WTC11 (cell line): Measurements from ENCODE around the gene DNASE2B. TPM values are rescaled to one million over a fixed set of nuclear protein-coding genes. Genes with fewer than 3 reads are reported as not detected.

Experiments used
- ATAC-seq: fragments of 200-7000 bp; cut with Tn5 transposase; 2 replicates; pipeline ENCODE4 v1.10.0; 2021; ENCODE audit warnings: mild to moderate bottlenecking, moderate library complexity
- CTCF ChIA-PET: fragments of 300-600 bp; sonication (Branson Sonifier 250); formaldehyde crosslinking; loops from one replicate; lab custom pipeline; 2021; ENCODE audit warnings: antibody characterized with exemption; lab: Charles Lee
- POLR2A ChIA-PET: fragments of 350-600 bp; sonication (Branson Sonifier 250); formaldehyde crosslinking; loops from one replicate; lab custom pipeline; 2021; ENCODE audit warnings: antibody characterized with exemption; lab: Charles Lee
- DNase-seq: peaks from one replicate; pipeline ENCODE4 v3.0.0; 2021; ENCODE audit warnings: low spot score
- H3K27ac Mint-ChIP-seq: 2 replicates; pipeline ENCODE4 v1.8.0; 2021; ENCODE audit warnings: mixed read lengths
- H3K27me3 Mint-ChIP-seq: 2 replicates; pipeline ENCODE4 v1.8.0; 2021; ENCODE audit warnings: low read depth, mild to moderate bottlenecking, moderate library complexity, mixed read lengths
- H3K36me3 Mint-ChIP-seq: 2 replicates; pipeline ENCODE4 v1.8.0; 2021; ENCODE audit warnings: mixed read lengths
- H3K4me1 Mint-ChIP-seq: 2 replicates; pipeline ENCODE4 v1.8.0; 2022; ENCODE audit warnings: mixed read lengths
- H3K4me3 Mint-ChIP-seq: 2 replicates; pipeline ENCODE4 v1.8.0; 2021; ENCODE audit warnings: mild to moderate bottlenecking, moderate library complexity, mixed read lengths
- H3K9me3 Mint-ChIP-seq: 2 replicates; pipeline ENCODE4 v1.8.0; 2021; ENCODE audit warnings: mixed read lengths
- ATF3 ChIP-seq: sonication (generic); formaldehyde crosslinking; conservative IDR thresholded peaks from 2 replicates; pipeline ENCODE4 v1.8.1; 2022; ENCODE audit warnings: mild to moderate bottlenecking, missing genetic modification reagents
- MXD4 ChIP-seq: fragments of 250-450 bp; sonication (Bioruptor Pico); IDR thresholded peaks from 2 replicates; pipeline ENCODE4 v1.8.0; 2021; ENCODE audit warnings: mild to moderate bottlenecking, moderate library complexity, borderline replicate concordance
- MYBL2 ChIP-seq: sonication (generic); formaldehyde crosslinking; IDR thresholded peaks from 2 replicates; pipeline ENCODE4 v1.8.1; 2023; ENCODE audit warnings: mild to moderate bottlenecking, moderate library complexity, missing genetic modification reagents
- PRDM15 ChIP-seq: sonication (generic); formaldehyde crosslinking; IDR thresholded peaks from 2 replicates; pipeline ENCODE4 v1.8.0; 2022; ENCODE audit warnings: missing genetic modification reagents
- SMAD3 ChIP-seq: sonication (generic); formaldehyde crosslinking; IDR thresholded peaks from 2 replicates; pipeline ENCODE4 v1.8.0; 2022; ENCODE audit warnings: missing genetic modification reagents, mild to moderate bottlenecking, borderline replicate concordance
- SOX15 ChIP-seq: fragments of 250-450 bp; sonication (Bioruptor Pico); IDR thresholded peaks from 2 replicates; pipeline ENCODE4 v1.9.0; 2021; ENCODE audit warnings: mild to moderate bottlenecking
- TP53 ChIP-seq: sonication (generic); formaldehyde crosslinking; IDR thresholded peaks from 2 replicates; pipeline ENCODE4 v1.8.1; 2023; ENCODE audit warnings: mild to moderate bottlenecking, missing genetic modification reagents
- ZNF138 ChIP-seq: sonication (generic); formaldehyde crosslinking; conservative IDR thresholded peaks from 2 replicates; pipeline ENCODE4 v1.8.1; 2022; ENCODE audit warnings: mild to moderate bottlenecking, moderate library complexity, missing genetic modification reagents
- ZNF219 ChIP-seq: sonication (generic); formaldehyde crosslinking; IDR thresholded peaks from 2 replicates; pipeline ENCODE4 v1.8.0; 2023; ENCODE audit warnings: missing genetic modification reagents, mild to moderate bottlenecking, borderline replicate concordance
- ZNF263 ChIP-seq: sonication (generic); formaldehyde crosslinking; IDR thresholded peaks from 2 replicates; pipeline ENCODE4 v1.8.1; 2022; ENCODE audit warnings: low read depth, mild to moderate bottlenecking, moderate library complexity, missing genetic modification reagents
- ZNF317 ChIP-seq: sonication (generic); formaldehyde crosslinking; IDR thresholded peaks from 2 replicates; pipeline ENCODE4 v1.8.1; 2023; ENCODE audit warnings: low read depth, mild to moderate bottlenecking, moderate library complexity, missing genetic modification reagents, borderline replicate concordance
- total RNA-seq: library from RNA; stranded (reverse); gene quantifications from 3 replicates; pipeline ENCODE4 v1.2.3, GENCODE V29; 2021
- TF ChIP-seq, protein P1 (sequence below): fragments of 250-450 bp; sonication (Bioruptor Pico); IDR thresholded peaks from 2 replicates; pipeline ENCODE4 v1.9.0; 2021; ENCODE audit warnings: moderate library complexity, mild to moderate bottlenecking, inconsistent platforms, borderline replicate concordance
- TF ChIP-seq, protein P2 (sequence below): sonication (generic); formaldehyde crosslinking; IDR thresholded peaks from 2 replicates; pipeline ENCODE4 v1.8.1; 2023; ENCODE audit warnings: mild to moderate bottlenecking, missing genetic modification reagents
- TF ChIP-seq, protein P3 (sequence below): sonication (generic); formaldehyde crosslinking; IDR thresholded peaks from 2 replicates; pipeline ENCODE4 v1.8.0; 2023; ENCODE audit warnings: mild to moderate bottlenecking, missing genetic modification reagents
- TF ChIP-seq, protein P4 (sequence below): sonication (generic); formaldehyde crosslinking; IDR thresholded peaks from 2 replicates; pipeline ENCODE4 v1.8.1; 2023; ENCODE audit warnings: mild to moderate bottlenecking, moderate library complexity, missing genetic modification reagents
- TF ChIP-seq, protein P5 (sequence below): fragments of 200-600 bp; IDR thresholded peaks from 2 replicates; pipeline ENCODE4 v1.8.0; 2022; ENCODE audit warnings: antibody characterized with exemption

The DNASE2B gene
- total RNA-seq, 1 experiment from 2014 or later = 0.15 TPM

DNA sequence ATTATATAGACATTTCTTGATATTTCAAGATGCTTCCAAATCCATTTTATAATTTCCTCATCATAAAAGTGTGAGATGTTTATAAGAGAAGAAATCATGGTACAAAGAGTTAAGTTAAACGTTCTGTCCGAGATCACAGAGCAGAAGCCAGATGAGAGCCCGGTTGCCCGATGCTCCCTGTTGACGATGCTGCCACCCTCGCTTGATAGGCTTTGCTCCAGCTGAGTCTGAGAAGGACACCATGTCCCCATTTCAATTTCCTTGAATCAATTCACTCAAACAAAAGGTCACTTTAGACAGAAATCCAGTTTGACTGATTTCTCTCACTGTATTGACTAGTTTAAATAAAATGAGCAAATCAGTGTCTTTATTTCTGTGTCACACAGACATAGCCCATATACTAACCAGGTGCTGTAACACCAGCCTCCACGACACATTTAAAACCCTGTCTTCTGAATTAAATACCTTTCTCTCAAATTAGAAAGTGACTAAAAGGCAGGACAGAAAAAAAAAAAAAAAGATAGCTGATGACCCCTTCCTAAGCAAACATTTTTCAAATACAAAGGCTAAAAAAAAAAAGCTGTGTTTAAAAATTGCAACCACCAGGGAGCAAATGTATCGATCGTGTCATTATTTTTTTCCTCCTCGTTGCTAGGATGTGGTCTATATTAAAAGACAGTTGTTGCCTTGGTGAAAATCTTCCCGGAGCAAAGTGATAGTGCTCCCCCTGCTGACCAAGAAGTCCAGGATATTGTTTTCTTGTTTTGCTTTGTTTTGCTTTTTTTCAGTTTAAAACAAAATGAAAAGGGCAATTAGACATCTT is 35.2 kb downstream of the DNASE2B start:
- no peaks in the 10 kb centered on the region for H3K36me3 Mint-ChIP-seq
- POLR2A ChIA-PET = no interaction called here

GRCh38 chr1:84434081-84434769 is 35.9 kb downstream of the DNASE2B start:
- no peak overlapping the region for H3K27ac Mint-ChIP-seq
- H3K27me3 Mint-ChIP-seq = no peaks in the 10 kb centered on the region; the same call in 1 of the 2 replicates
- no peaks in the 10 kb centered on the region for H3K36me3 Mint-ChIP-seq
- ChIA-PET CTCF (interaction anchor here (0.7 to 2.5 kb wide), 6 partner anchors 12 to 543 kb away, joined by 3 to 5 read pairs (median 4); no protein-coding TSS in a partner anchor), POLR2A (no interaction called here)
- no peak for TF ChIP-seq SOX15 (CRISPR knock-in tag)
- TF ChIP-seq, protein P1, sequence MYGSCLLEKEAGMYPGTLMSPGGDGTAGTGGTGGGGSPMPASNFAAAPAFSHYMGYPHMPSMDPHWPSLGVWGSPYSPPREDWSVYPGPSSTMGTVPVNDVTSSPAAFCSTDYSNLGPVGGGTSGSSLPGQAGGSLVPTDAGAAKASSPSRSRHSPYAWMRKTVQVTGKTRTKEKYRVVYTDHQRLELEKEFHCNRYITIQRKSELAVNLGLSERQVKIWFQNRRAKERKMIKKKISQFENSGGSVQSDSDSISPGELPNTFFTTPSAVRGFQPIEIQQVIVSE (CRISPR knock-in tag) = no peak
- no peak for TF ChIP-seq ZNF219 (CRISPR knock-in tag)
- TF ChIP-seq TP53 = no peak
- TF ChIP-seq, protein P2, sequence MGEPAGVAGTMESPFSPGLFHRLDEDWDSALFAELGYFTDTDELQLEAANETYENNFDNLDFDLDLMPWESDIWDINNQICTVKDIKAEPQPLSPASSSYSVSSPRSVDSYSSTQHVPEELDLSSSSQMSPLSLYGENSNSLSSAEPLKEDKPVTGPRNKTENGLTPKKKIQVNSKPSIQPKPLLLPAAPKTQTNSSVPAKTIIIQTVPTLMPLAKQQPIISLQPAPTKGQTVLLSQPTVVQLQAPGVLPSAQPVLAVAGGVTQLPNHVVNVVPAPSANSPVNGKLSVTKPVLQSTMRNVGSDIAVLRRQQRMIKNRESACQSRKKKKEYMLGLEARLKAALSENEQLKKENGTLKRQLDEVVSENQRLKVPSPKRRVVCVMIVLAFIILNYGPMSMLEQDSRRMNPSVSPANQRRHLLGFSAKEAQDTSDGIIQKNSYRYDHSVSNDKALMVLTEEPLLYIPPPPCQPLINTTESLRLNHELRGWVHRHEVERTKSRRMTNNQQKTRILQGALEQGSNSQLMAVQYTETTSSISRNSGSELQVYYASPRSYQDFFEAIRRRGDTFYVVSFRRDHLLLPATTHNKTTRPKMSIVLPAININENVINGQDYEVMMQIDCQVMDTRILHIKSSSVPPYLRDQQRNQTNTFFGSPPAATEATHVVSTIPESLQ (CRISPR knock-in tag) = no peak
- TF ChIP-seq, protein P3, sequence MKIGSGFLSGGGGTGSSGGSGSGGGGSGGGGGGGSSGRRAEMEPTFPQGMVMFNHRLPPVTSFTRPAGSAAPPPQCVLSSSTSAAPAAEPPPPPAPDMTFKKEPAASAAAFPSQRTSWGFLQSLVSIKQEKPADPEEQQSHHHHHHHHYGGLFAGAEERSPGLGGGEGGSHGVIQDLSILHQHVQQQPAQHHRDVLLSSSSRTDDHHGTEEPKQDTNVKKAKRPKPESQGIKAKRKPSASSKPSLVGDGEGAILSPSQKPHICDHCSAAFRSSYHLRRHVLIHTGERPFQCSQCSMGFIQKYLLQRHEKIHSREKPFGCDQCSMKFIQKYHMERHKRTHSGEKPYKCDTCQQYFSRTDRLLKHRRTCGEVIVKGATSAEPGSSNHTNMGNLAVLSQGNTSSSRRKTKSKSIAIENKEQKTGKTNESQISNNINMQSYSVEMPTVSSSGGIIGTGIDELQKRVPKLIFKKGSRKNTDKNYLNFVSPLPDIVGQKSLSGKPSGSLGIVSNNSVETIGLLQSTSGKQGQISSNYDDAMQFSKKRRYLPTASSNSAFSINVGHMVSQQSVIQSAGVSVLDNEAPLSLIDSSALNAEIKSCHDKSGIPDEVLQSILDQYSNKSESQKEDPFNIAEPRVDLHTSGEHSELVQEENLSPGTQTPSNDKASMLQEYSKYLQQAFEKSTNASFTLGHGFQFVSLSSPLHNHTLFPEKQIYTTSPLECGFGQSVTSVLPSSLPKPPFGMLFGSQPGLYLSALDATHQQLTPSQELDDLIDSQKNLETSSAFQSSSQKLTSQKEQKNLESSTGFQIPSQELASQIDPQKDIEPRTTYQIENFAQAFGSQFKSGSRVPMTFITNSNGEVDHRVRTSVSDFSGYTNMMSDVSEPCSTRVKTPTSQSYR (CRISPR knock-in tag) = no peak
- TF ChIP-seq MXD4 = no peak
- TF ChIP-seq MYBL2 (CRISPR knock-in tag) = no peak
- TF ChIP-seq PRDM15 (CRISPR knock-in tag) = no peak
- TF ChIP-seq ZNF317 (CRISPR knock-in tag) = no peak
- TF ChIP-seq, protein P4, sequence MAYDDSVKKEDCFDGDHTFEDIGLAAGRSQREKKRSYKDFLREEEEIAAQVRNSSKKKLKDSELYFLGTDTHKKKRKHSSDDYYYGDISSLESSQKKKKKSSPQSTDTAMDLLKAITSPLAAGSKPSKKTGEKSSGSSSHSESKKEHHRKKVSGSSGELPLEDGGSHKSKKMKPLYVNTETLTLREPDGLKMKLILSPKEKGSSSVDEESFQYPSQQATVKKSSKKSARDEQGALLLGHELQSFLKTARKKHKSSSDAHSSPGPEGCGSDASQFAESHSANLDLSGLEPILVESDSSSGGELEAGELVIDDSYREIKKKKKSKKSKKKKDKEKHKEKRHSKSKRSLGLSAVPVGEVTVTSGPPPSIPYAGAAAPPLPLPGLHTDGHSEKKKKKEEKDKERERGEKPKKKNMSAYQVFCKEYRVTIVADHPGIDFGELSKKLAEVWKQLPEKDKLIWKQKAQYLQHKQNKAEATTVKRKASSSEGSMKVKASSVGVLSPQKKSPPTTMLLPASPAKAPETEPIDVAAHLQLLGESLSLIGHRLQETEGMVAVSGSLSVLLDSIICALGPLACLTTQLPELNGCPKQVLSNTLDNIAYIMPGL (CRISPR knock-in tag) = no peak
- TF ChIP-seq ATF3 (CRISPR knock-in tag) = no peak
- no peak for TF ChIP-seq ZNF263
- no peak for TF ChIP-seq SMAD3 (CRISPR knock-in tag)
- TF ChIP-seq ZNF138 (CRISPR knock-in tag) = no peak
- ATAC-seq (no peak), DNase-seq (no peak)
- no peak overlapping the region for H3K4me3 Mint-ChIP-seq
- no peaks in the 10 kb centered on the region; the same call in 1 of the 2 replicates for H3K4me1 Mint-ChIP-seq
- H3K9me3 Mint-ChIP-seq = peaks cover 15% of the 10 kb centered on the region

More for the DNA sequence above, 35.2 kb downstream of the DNASE2B start:
- no peak overlapping the region for H3K27ac Mint-ChIP-seq
- no peaks in the 10 kb centered on the region; the same call in 1 of the 2 replicates for H3K27me3 Mint-ChIP-seq
- CTCF ChIA-PET = interaction anchor here (0.6 to 2.5 kb wide), 5 partner anchors 11 to 550 kb away, joined by 3 to 5 read pairs (median 3); partner anchors contain the start of genes GNG5 and SPATA1
- ATAC-seq (peak; percentile 76), DNase-seq (peak; percentile 22)
- no peaks in the 10 kb centered on the region; the same call in 1 of the 2 replicates for H3K4me1 Mint-ChIP-seq
- no peak for TF ChIP-seq MXD4
- TF ChIP-seq, protein P5, sequence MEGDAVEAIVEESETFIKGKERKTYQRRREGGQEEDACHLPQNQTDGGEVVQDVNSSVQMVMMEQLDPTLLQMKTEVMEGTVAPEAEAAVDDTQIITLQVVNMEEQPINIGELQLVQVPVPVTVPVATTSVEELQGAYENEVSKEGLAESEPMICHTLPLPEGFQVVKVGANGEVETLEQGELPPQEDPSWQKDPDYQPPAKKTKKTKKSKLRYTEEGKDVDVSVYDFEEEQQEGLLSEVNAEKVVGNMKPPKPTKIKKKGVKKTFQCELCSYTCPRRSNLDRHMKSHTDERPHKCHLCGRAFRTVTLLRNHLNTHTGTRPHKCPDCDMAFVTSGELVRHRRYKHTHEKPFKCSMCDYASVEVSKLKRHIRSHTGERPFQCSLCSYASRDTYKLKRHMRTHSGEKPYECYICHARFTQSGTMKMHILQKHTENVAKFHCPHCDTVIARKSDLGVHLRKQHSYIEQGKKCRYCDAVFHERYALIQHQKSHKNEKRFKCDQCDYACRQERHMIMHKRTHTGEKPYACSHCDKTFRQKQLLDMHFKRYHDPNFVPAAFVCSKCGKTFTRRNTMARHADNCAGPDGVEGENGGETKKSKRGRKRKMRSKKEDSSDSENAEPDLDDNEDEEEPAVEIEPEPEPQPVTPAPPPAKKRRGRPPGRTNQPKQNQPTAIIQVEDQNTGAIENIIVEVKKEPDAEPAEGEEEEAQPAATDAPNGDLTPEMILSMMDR = peak; percentile 51; the same call in 1 of the 2 replicates
- TF ChIP-seq, all 79 proteins: peak for 1
- H3K4me3 Mint-ChIP-seq = no peak overlapping the region
- peaks cover 17% of the 10 kb centered on the region for H3K9me3 Mint-ChIP-seq
